Hepatocyte (in vitro differentiated cells): ENCODE measurements around the gene AKAP10. TPM values are rescaled to one million over a fixed set of nuclear protein-coding genes. Genes with fewer than 3 reads are reported as not detected.
"Not testable (repeated sequence)": the region's sequence is repeated elsewhere in the genome, so short reads cannot be mapped to it uniquely, and the experiment has no call there.

Experiments
- DNase-seq: peaks from one replicate; pipeline ENCODE4 v3.0.0-alpha.2; 2016; ENCODE audit warnings: low spot score
- H2AFZ ChIP-seq: fragments of 200-600 bp; sonication (generic); 2 replicates; pipeline ENCODE4 v1.6.0; 2016; ENCODE audit warnings: antibody characterized with exemption, mild to moderate bottlenecking
- H3K27ac ChIP-seq: fragments of 200-600 bp; sonication (generic); 2 replicates; pipeline ENCODE4 v1.5.1; 2016; ENCODE audit warnings: mild to moderate bottlenecking
- H3K27me3 ChIP-seq: fragments of 200-600 bp; sonication (generic); 2 replicates; pipeline ENCODE4 v1.6.1; 2016
- H3K36me3 ChIP-seq: fragments of 200-600 bp; sonication (generic); replicated peaks from 2 replicates; pipeline ENCODE4 v1.5.1; 2016; ENCODE audit warnings: low read depth; ENCODE audit not compliant: insufficient read depth
- H3K4me1 ChIP-seq: fragments of 200-600 bp; sonication (generic); 2 replicates; pipeline ENCODE4 v1.5.1; 2016; ENCODE audit warnings: mild to moderate bottlenecking, moderate library complexity; ENCODE audit not compliant: insufficient read depth
- H3K4me2 ChIP-seq: fragments of 200-600 bp; sonication (generic); 2 replicates; pipeline ENCODE4 v1.6.0; 2016
- H3K4me3 ChIP-seq: fragments of 200-600 bp; sonication (generic); 2 replicates; pipeline ENCODE4 v1.5.1; 2016; ENCODE audit warnings: mild to moderate bottlenecking
- H3K79me2 ChIP-seq: fragments of 200-600 bp; sonication (generic); 2 replicates; pipeline ENCODE4 v1.6.0; 2017; ENCODE audit warnings: mild to moderate bottlenecking
- H3K9me2 ChIP-seq: fragments of 200-600 bp; sonication (generic); replicated peaks from 2 replicates; pipeline ENCODE4 v1.6.0; 2017; ENCODE audit warnings: mild to moderate bottlenecking; ENCODE audit not compliant: insufficient read depth
- H3K9me3 ChIP-seq: fragments of 200-600 bp; sonication (generic); 2 replicates; pipeline ENCODE4 v1.5.1; 2016; ENCODE audit warnings: low read depth, mild to moderate bottlenecking
- H4K20me1 ChIP-seq: fragments of 200-600 bp; sonication (generic); 2 replicates; pipeline ENCODE4 v1.6.0; 2016; ENCODE audit warnings: mild to moderate bottlenecking; ENCODE audit not compliant: insufficient read depth, poor library complexity, severe bottlenecking
- CTCF ChIP-seq: fragments of 200-600 bp; sonication (generic); IDR thresholded peaks from 2 replicates; pipeline ENCODE4 v1.5.1; 2016; ENCODE audit warnings: antibody characterized with exemption, mild to moderate bottlenecking; ENCODE audit not compliant: poor library complexity
- EZH2 ChIP-seq: fragments of 200-600 bp; sonication (generic); IDR thresholded peaks from 2 replicates; pipeline ENCODE4 v1.6.1; 2016; ENCODE audit warnings: antibody characterized with exemption, mild to moderate bottlenecking, borderline replicate concordance
- EZH2phosphoT487 ChIP-seq: fragments of 200-600 bp; sonication (generic); IDR thresholded peaks from one replicate; pipeline ENCODE4 v1.6.1; 2018; ENCODE audit warnings: antibody characterized with exemption, mild to moderate bottlenecking, low read depth, moderate library complexity; ENCODE audit not compliant: unreplicated experiment, severe bottlenecking
- WGBS: methylation state at CpG from one replicate; pipeline ENCODE4 v1.1.6; 2016; ENCODE audit warnings: low lambda C conversion rate; ENCODE audit errors: missing lambda C conversion rate; 5-methylcytosine and 5-hydroxymethylcytosine counted together
- polyA plus RNA-seq: library from polyadenylated mRNA; unstranded; fragments of >200 nt; fragmentation: Nextera tagmentation; extraction: Ambion mirVana; gene quantifications from 2 replicates; pipeline ENCODE4 v1.2.1, GENCODE V29; 2016
- small RNA-seq: library from RNA; depleted of rRNA; stranded (forward); fragments of <200 nt; gene quantifications from one replicate; pipeline ENCODE3, GENCODE V24; 2014
- total RNA-seq: library from RNA; depleted of rRNA; stranded (reverse); fragments of >200 nt; gene quantifications from 2 replicates; pipeline ENCODE4 v1.2.3, GENCODE V29; 2014

Gene AKAP10
- total and polyA plus RNA-seq, 2 experiments from 2014 or later: 17.6 to 19.6 TPM

GRCh38 chr17:19865021-19865420 lies 112.6 kb downstream of the AKAP10 start:
- Histone ChIP-seq H3K79me2 (peaks cover 24% of the 10 kb centered on the region), H3K9me3 (no peaks in the 10 kb centered on the region), H3K4me2 (no peak overlapping the region), H3K27me3 (no peaks in the 10 kb centered on the region), H3K36me3 (no peaks in the 10 kb centered on the region), H4K20me1 (no peaks in the 10 kb centered on the region), H3K4me3 (no peak overlapping the region), H3K27ac (no peak overlapping the region), H3K9me2 (no peaks in the 10 kb centered on the region), H2AFZ (no peak overlapping the region), H3K4me1 (peaks cover 4% of the 10 kb centered on the region)
- 93% methylated on average over 3 of the region's 3 CpGs for WGBS
- TF ChIP-seq EZH2: no peak
- no peak for TF ChIP-seq EZH2phosphoT487
- no peak for DNase-seq

GRCh38 chr17:19860647-19861177 lies 116.9 kb downstream of the AKAP10 start:
- not testable (repeated sequence) for H2AFZ ChIP-seq, H3K4me1 ChIP-seq, H4K20me1 ChIP-seq, H3K9me3 ChIP-seq, H3K9me2 ChIP-seq, H3K36me3 ChIP-seq, H3K4me2 ChIP-seq, H3K27ac ChIP-seq, DNase-seq, H3K4me3 ChIP-seq, H3K27me3 ChIP-seq
- H3K79me2 ChIP-seq: peaks cover 14% of the 10 kb centered on the region
- WGBS: 97% methylated on average over 9 of the region's 9 CpGs

- no peaks in the 10 kb centered on the region for H4K20me1 ChIP-seq
- H3K27ac ChIP-seq: no peak overlapping the region
- no peaks in the 10 kb centered on the region for H3K9me2 ChIP-seq
- TF ChIP-seq CTCF (no peak), EZH2phosphoT487 (no peak), EZH2 (no peak)
- no peak overlapping the region for H3K4me2 ChIP-seq
- no peaks in the 10 kb centered on the region for H3K79me2 ChIP-seq
- H3K4me1 ChIP-seq: no peaks in the 10 kb centered on the region
- H3K4me3 ChIP-seq: no peak overlapping the region
- DNase-seq: no peak
- no peaks in the 10 kb centered on the region for H3K36me3 ChIP-seq
- 50% methylated on average over 2 of the region's 2 CpGs for WGBS
- H2AFZ ChIP-seq: no peak overlapping the region
- no peaks in the 10 kb centered on the region for H3K27me3 ChIP-seq
- no peaks in the 10 kb centered on the region for H3K9me3 ChIP-seq
These were observed 120.0 kb downstream of the AKAP10 start for GRCh38 chr17:19857640-19858039.

Small RNA genes lying within 50 kb of the gene (small RNA-seq; reads per million reads assigned to genes)
- not detected for gene AC015726.2

Other genes with a start within 250 kb of the AKAP10 start
- 0.90 TPM in 1 of 2 replicates, not detected in the other for gene ALDH3A1, start 229.5 kb downstream of the AKAP10 start, total RNA-seq
- gene ALDH3A1, start 229.5 kb downstream of the AKAP10 start, polyA plus RNA-seq: 0.13 and 1.4 TPM in 2 replicates
- gene ULK2, start 109.9 kb downstream of the AKAP10 start, total RNA-seq: 14.6 and 18.0 TPM in 2 replicates
- gene ULK2, start 109.9 kb downstream of the AKAP10 start, polyA plus RNA-seq: 9.2 and 10.6 TPM in 2 replicates
- 45.1 and 57.5 TPM in 2 replicates for gene SPECC1, start 31.5 kb upstream of the AKAP10 start, total RNA-seq
- gene SPECC1, start 31.5 kb upstream of the AKAP10 start, polyA plus RNA-seq: 20.4 and 22.9 TPM in 2 replicates